ENCODE measurements around the gene HMGCS1.

DNA sequence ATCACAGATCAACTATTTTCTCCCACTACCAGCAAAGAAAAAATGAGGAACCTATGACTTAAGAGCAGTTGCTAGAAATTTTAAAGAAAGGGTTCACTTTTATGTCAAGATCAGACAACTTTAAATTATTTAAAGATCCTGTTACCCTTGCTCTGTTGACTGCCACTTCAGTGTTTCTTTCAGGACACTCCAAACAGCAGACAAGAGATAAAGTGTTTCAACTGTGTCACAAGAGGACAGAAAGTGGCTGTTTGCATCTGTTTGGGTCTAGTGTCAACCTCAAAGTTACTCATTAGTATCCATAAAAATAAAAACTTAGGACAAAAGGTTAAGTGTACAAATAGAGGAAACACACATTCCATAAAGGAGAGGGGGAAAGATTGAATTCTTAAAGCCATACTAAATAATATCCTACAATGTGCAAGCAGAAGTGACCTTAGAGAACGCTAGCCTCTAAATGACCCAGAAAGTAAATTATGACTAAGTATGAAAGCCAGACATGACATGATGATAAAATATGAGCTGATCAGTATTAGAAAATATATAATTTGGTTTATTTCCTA is 24.9 kb downstream of the HMGCS1 start:
- TF ChIP-seq CTBP1 (IDR thresholded peaks at IDR 0.05; ENCODE audit: borderline replicate concordance) (no peak), NFRKB (IDR thresholded peaks at IDR 0.05) (no peak), HDGF (IDR thresholded peaks at IDR 0.05; ENCODE audit: borderline replicate concordance) (no peak), FOXA1 (IDR thresholded peaks at IDR 0.05) (no peak), TARDBP (IDR thresholded peaks at IDR 0.05) (no peak), BHLHE40 (IDR thresholded peaks at IDR 0.05; ENCODE audit: borderline replicate concordance) (no peak), SUZ12 (IDR thresholded peaks at IDR 0.05) (no peak), ARNT (IDR thresholded peaks at IDR 0.05) (no peak), FOXK2 (IDR thresholded peaks at IDR 0.05) (no peak)
- TF ChIP-seq, protein P1, sequence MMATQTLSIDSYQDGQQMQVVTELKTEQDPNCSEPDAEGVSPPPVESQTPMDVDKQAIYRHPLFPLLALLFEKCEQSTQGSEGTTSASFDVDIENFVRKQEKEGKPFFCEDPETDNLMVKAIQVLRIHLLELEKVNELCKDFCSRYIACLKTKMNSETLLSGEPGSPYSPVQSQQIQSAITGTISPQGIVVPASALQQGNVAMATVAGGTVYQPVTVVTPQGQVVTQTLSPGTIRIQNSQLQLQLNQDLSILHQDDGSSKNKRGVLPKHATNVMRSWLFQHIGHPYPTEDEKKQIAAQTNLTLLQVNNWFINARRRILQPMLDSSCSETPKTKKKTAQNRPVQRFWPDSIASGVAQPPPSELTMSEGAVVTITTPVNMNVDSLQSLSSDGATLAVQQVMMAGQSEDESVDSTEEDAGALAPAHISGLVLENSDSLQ (IDR thresholded peaks at IDR 0.05) = no peak

Data from HEK293T (cell line).